ENCODE data around the gene HNF4A. TPM values are rescaled to one million over a fixed set of nuclear protein-coding genes. Genes with fewer than 3 reads are reported as not detected.

HNF4A gene
- polyA plus RNA-seq, 1 of the 3 experiments (the other 2 are of a cell fraction), result not detected

- Histone ChIP-seq H3K9me2 (no peaks in the 10 kb centered on the region), H4K20me1 (ENCODE audit: insufficient read depth) (no peaks in the 10 kb centered on the region), H3K79me2 (ENCODE audit: insufficient read depth) (no peaks in the 10 kb centered on the region), H3K27me3 (ENCODE audit: insufficient read depth) (no peaks in the 10 kb centered on the region; the same call in 1 of the 2 replicates), H3K4me2 (no peak overlapping the region), H3K36me3 (replicated peaks in 1 of 2; ENCODE audit: control insufficient read depth in 1 of 2, insufficient read depth in 2 of 2, low read length in 1 of 2) (no peaks in the 10 kb centered on the region), H3K4me3 (ENCODE audit: low read depth in 2 of 2, low read length in 1 of 2) (no peak overlapping the region), H3K9ac (no peak overlapping the region), H3F3A (replicated peaks; ENCODE audit: insufficient read depth) (no peaks in the 10 kb centered on the region), H2AFZ (ENCODE audit: low read depth) (no peak overlapping the region), H3K9me3 (no peaks in the 10 kb centered on the region), H3K27ac (ENCODE audit: low read depth in 2 of 2, low read length in 1 of 2) (no peak overlapping the region), H3K4me1 (ENCODE audit: control insufficient read depth in 1 of 2, insufficient read depth in 2 of 2, low read depth in 1 of 2, low read length in 1 of 2) (no peaks in the 10 kb centered on the region)
- DNase-seq, result no peak
- ChIA-PET CTCF (interaction anchor here (0.7 to 2.6 kb wide), 4 partner anchors 8 to 152 kb away, joined by 3 to 16 read pairs (median 4); partner anchors contain the start of gene FITM2), POLR2A (no interaction called here)
- 80% methylated on average over 2 of the region's 2 CpGs for WGBS (ENCODE audit: low lambda C conversion rate)
- TF ChIP-seq RCOR1 (IDR thresholded peaks at IDR 0.05; ENCODE audit: low read length) (no peak), GATA2 (CRISPR knock-in tag; IDR thresholded peaks at IDR 0.05) (no peak), CHD2 (IDR thresholded peaks at IDR 0.05; ENCODE audit: low read length, partially characterized antibody) (no peak), ZBTB33 (IDR thresholded peaks at IDR 0.05; ENCODE audit: borderline replicate concordance, low read depth) (no peak)
Measured at GRCh38 chr20:44319839-44320422, 35.6 kb upstream of the HNF4A start.

GRCh38 chr20:44324343-44324742 is 31.2 kb upstream of the HNF4A start:
- Histone ChIP-seq H3K9ac (no peak overlapping the region), H3K27ac (ENCODE audit: low read depth in 2 of 2, low read length in 1 of 2) (no peak overlapping the region), H3K4me3 (ENCODE audit: low read depth in 2 of 2, low read length in 1 of 2) (no peak overlapping the region), H3K9me3 (no peaks in the 10 kb centered on the region), H3K36me3 (replicated peaks in 1 of 2; ENCODE audit: control insufficient read depth in 1 of 2, insufficient read depth in 2 of 2, low read length in 1 of 2) (no peaks in the 10 kb centered on the region), H3K27me3 (ENCODE audit: insufficient read depth) (no peaks in the 10 kb centered on the region), H3K4me2 (no peak overlapping the region), H2AFZ (ENCODE audit: low read depth) (no peak overlapping the region), H3F3A (replicated peaks; ENCODE audit: insufficient read depth) (no peaks in the 10 kb centered on the region), H4K20me1 (ENCODE audit: insufficient read depth) (no peaks in the 10 kb centered on the region), H3K9me2 (no peaks in the 10 kb centered on the region), H3K79me2 (ENCODE audit: insufficient read depth) (no peaks in the 10 kb centered on the region), H3K4me1 (ENCODE audit: control insufficient read depth in 1 of 2, insufficient read depth in 2 of 2, low read depth in 1 of 2, low read length in 1 of 2) (no peaks in the 10 kb centered on the region)
- DNase-seq, result no peak
- 14% methylated on average over 1 of the region's 1 CpG for WGBS (ENCODE audit: low lambda C conversion rate)
- TF ChIP-seq IRF3 (IDR thresholded peaks at IDR 0.05; ENCODE audit: low read depth, low read length), result no peak
- TF ChIP-seq TEAD4 (IDR thresholded peaks at IDR 0.05; ENCODE audit: borderline replicate concordance, insufficient read depth), result no peak
- no peak for TF ChIP-seq ELF1 (IDR thresholded peaks at IDR 0.05)
- no peak for TF ChIP-seq FOXJ3 (CRISPR knock-in tag; IDR thresholded peaks at IDR 0.05)
- TF ChIP-seq MEF2A (IDR thresholded peaks at IDR 0.05; ENCODE audit: borderline replicate concordance, low read depth), result no peak
- no peak for TF ChIP-seq GABPA (IDR thresholded peaks at IDR 0.05; ENCODE audit: low read depth)
- TF ChIP-seq EZH2phosphoT487 (IDR thresholded peaks at IDR 0.05; ENCODE audit: borderline replicate concordance, low read depth), result no peak
- TF ChIP-seq ZBTB33 (IDR thresholded peaks at IDR 0.05; ENCODE audit: borderline replicate concordance, low read depth), result no peak
- ChIA-PET POLR2A (no interaction called here), CTCF (interaction anchor here (1.3 to 2.2 kb wide), 3 partner anchors 13 to 208 kb away, joined by 3 to 12 read pairs (median 7); partner anchors contain the start of gene FITM2)
